Glutamatergic neuron (in vitro differentiated cells): ENCODE data around the gene OR10A6. TPM values are rescaled to one million over a fixed set of nuclear protein-coding genes. Genes with fewer than 3 reads are reported as not detected.

Experiments used
- DNase-seq: peaks from one replicate; pipeline ENCODE4 v3.0.0; 2022
- H3K27ac Mint-ChIP-seq: one replicate; pipeline ENCODE4 v1.8.0; 2020; ENCODE audit warnings: mild to moderate bottlenecking, mixed read lengths, inconsistent platforms; ENCODE audit not compliant: unreplicated experiment
- H3K27me3 Mint-ChIP-seq: one replicate; pipeline ENCODE4 v1.8.0; 2020; ENCODE audit warnings: mild to moderate bottlenecking, moderate library complexity, mixed read lengths, inconsistent platforms; ENCODE audit not compliant: unreplicated experiment
- H3K36me3 Mint-ChIP-seq: one replicate; pipeline ENCODE4 v1.8.0; 2020; ENCODE audit warnings: mild to moderate bottlenecking, mixed read lengths, inconsistent platforms; ENCODE audit not compliant: unreplicated experiment
- H3K4me1 Mint-ChIP-seq: one replicate; pipeline ENCODE4 v1.8.0; 2020; ENCODE audit warnings: mild to moderate bottlenecking, low read depth, mixed read lengths, inconsistent platforms; ENCODE audit not compliant: unreplicated experiment
- H3K4me3 Mint-ChIP-seq: one replicate; pipeline ENCODE4 v1.8.0; 2020; ENCODE audit warnings: mild to moderate bottlenecking, mixed read lengths, inconsistent platforms; ENCODE audit not compliant: unreplicated experiment
- H3K9me3 Mint-ChIP-seq: one replicate; pipeline ENCODE4 v1.8.0; 2020; ENCODE audit warnings: mild to moderate bottlenecking, moderate library complexity, mixed read lengths, inconsistent platforms; ENCODE audit not compliant: unreplicated experiment
- long read RNA-seq: library from polyadenylated mRNA; unstranded; transcript quantifications from one replicate; pipeline ENCODE4 v2.0.0, GENCODE V29; 2020; ENCODE audit not compliant: unreplicated experiment
- total RNA-seq: library from RNA; stranded (reverse); fragmentation: NEBNext Ultra II Directional; extraction: Animal tissue kit (Norgen Biotek cat#: 25700); gene quantifications from one replicate; pipeline ENCODE4 v1.2.1, GENCODE V29; 2021; ENCODE audit not compliant: unreplicated experiment
- TF ChIP-seq, protein P1 (sequence below): fragments of 200-600 bp; sonication (generic); IDR thresholded peaks from one replicate; pipeline ENCODE4 v1.5.0; 2021; ENCODE audit not compliant: partially characterized antibody, unreplicated experiment

The OR10A6 gene, protein sequence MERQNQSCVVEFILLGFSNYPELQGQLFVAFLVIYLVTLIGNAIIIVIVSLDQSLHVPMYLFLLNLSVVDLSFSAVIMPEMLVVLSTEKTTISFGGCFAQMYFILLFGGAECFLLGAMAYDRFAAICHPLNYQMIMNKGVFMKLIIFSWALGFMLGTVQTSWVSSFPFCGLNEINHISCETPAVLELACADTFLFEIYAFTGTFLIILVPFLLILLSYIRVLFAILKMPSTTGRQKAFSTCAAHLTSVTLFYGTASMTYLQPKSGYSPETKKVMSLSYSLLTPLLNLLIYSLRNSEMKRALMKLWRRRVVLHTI
- total RNA-seq = not detected
- long read RNA-seq = 0 reads

DNA sequence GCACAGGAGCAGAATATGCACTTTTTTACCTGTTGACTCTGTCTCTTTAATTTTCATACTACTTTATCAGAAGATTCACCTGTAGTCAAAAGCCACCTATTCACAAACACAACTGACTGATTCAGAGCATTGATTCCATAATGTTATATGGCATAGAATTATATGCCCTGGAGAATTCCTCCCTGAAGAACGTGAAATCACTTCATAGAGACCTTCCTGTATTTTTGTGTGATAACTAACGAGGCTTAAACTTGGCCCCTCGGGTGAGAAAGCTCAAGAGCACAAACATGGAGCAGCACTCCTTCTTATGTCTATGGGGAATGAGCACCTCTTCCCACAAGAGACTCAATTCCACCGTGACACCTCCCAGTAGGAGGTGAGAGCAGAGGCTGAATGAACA, at the start of gene OR10A6:
Gene OR10A6 (minus strand): TSS at position 101 of the 400 bp plus-strand sequence. CDS start 2,606 bp downstream, outside the sequence.
- DNase-seq = no peak
- Mint-ChIP-seq H3K4me3 (no peak within 1 kb of the TSS), H3K27me3 (no peaks in the 10 kb centered on the region), H3K9me3 (no peaks in the 10 kb centered on the region), H3K4me1 (no peaks in the 10 kb centered on the region), H3K27ac (no peak within 1 kb of the TSS), H3K36me3 (no peaks in the 10 kb centered on the region)
- TF ChIP-seq, protein P1, sequence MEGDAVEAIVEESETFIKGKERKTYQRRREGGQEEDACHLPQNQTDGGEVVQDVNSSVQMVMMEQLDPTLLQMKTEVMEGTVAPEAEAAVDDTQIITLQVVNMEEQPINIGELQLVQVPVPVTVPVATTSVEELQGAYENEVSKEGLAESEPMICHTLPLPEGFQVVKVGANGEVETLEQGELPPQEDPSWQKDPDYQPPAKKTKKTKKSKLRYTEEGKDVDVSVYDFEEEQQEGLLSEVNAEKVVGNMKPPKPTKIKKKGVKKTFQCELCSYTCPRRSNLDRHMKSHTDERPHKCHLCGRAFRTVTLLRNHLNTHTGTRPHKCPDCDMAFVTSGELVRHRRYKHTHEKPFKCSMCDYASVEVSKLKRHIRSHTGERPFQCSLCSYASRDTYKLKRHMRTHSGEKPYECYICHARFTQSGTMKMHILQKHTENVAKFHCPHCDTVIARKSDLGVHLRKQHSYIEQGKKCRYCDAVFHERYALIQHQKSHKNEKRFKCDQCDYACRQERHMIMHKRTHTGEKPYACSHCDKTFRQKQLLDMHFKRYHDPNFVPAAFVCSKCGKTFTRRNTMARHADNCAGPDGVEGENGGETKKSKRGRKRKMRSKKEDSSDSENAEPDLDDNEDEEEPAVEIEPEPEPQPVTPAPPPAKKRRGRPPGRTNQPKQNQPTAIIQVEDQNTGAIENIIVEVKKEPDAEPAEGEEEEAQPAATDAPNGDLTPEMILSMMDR = no peak

DNA sequence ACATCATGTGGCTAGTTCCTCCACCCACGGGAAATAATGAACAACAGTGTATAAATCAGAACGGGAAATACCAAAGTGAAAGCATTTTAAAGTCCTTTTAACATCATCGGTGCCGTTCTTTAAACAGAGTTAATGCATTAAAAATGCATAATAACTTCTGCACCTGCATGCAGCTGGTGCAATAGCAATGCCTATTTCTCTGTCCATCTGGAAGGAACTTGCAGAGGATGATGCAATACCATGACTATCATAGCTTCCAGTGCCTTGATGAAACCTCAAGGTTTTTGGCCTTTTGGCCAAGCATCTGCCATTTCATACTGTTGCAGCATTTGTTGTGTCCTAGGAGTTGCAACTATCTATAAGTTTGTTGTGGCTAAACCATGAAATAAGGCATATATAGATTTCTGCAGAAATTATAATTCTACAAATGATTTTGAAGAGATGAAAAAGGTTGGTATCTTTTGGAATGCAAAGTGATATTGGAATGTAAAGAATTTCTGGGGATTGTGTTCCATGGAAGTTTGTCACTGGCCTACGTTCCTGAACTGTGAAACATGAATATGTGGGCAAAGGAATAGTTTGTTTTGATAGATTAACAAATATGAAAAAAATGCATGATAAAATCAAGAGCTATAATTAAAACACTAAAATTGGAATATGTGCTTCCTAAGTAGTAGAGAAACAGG, 46.3 kb upstream of the OR10A6 start:
- no peaks in the 10 kb centered on the region for H3K4me1 Mint-ChIP-seq
- H3K27me3 Mint-ChIP-seq = no peaks in the 10 kb centered on the region
- H3K36me3 Mint-ChIP-seq = no peaks in the 10 kb centered on the region
- TF ChIP-seq, protein P1 = no peak
- DNase-seq = no peak
- H3K4me3 Mint-ChIP-seq = no peak overlapping the region
- no peaks in the 10 kb centered on the region for H3K9me3 Mint-ChIP-seq
- no peak overlapping the region for H3K27ac Mint-ChIP-seq

DNA sequence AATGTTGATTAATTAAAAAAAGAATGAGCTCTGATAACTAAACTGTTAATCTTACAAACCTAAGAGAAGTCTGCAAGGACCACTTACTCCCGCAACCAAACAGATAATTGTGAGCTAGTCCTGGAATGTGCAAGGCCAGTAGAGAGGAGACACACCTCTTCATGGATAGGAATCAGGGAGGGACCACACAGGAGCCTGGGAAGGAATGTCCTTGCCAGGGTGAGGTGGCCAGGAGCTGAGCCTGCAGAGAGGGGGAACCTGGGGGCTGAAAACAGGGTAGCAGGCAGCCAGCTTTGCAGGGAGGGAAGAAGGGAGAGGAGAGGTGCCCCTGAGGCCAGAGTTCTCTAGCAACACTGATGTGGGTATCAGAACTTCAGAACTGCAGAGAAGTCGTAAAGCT, 43.6 kb upstream of the OR10A6 start:
- no peak overlapping the region for H3K4me3 Mint-ChIP-seq
- TF ChIP-seq, protein P1 = no peak
- no peaks in the 10 kb centered on the region for H3K36me3 Mint-ChIP-seq
- H3K27ac Mint-ChIP-seq = no peak overlapping the region
- DNase-seq = no peak
- no peaks in the 10 kb centered on the region for H3K9me3 Mint-ChIP-seq
- no peaks in the 10 kb centered on the region for H3K27me3 Mint-ChIP-seq
- H3K4me1 Mint-ChIP-seq = no peaks in the 10 kb centered on the region

DNA sequence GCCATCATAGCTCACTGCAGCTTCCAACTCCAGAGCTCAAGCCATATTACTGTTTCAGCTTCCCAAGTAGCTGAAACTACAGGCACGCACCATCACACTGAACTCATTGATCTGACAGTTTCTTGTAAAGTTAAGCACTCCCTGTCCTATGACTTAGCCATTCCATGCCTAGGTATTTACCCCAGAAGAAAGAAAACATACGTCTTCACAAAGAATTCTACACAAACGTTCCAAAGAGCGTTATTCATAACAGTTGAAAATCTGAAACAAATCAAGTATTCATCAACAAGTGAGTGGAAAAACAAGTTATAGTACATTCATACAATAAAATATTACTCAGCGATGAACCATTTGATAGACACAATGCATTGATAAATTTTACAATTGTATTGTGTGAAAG, 41.9 kb upstream of the OR10A6 start:
- Mint-ChIP-seq H3K36me3 (no peaks in the 10 kb centered on the region), H3K4me3 (no peak overlapping the region), H3K9me3 (no peaks in the 10 kb centered on the region), H3K27ac (no peak overlapping the region), H3K27me3 (no peaks in the 10 kb centered on the region), H3K4me1 (no peaks in the 10 kb centered on the region)
- TF ChIP-seq, protein P1 = no peak
- DNase-seq = no peak

DNA sequence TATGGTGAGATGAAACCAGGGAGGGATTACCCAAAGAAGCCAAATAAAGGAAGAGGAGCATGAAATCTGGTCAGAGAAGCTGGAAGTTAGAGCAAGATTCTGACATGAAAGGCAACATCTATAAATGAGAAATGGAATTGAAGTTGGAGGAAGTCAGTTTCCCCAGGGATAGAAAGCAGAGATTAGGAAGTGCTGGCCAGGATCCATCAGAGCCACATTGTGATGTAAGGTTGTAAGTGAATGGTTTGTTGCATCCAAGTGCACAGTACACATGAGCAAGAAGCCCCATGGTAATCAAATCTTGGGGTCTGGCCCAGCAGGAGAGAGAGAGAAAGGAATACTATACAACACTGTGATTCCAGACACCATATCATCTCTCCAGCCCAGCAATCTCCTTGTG, 40.8 kb upstream of the OR10A6 start:
- TF ChIP-seq, protein P1 = no peak
- no peak overlapping the region for H3K4me3 Mint-ChIP-seq
- H3K27me3 Mint-ChIP-seq = no peaks in the 10 kb centered on the region
- H3K4me1 Mint-ChIP-seq = no peaks in the 10 kb centered on the region
- H3K9me3 Mint-ChIP-seq = no peaks in the 10 kb centered on the region
- H3K36me3 Mint-ChIP-seq = no peaks in the 10 kb centered on the region
- no peak overlapping the region for H3K27ac Mint-ChIP-seq
- DNase-seq = no peak
